ENCODE measurements around the gene ADAMTS2.

Gene ADAMTS2

GRCh38 chr5:179315356-179315890 is 29.8 kb downstream of the ADAMTS2 start:
- no peak overlapping the region for H3K4me3 ChIP-seq (ENCODE audit: severe bottlenecking)
- ATAC-seq (ENCODE audit: low read depth), result no peak
- H3K4me1 ChIP-seq (ENCODE audit: insufficient read depth, poor library complexity, severe bottlenecking), result no peaks in the 10 kb centered on the region

GRCh38 chr5:179314606-179315355 is 30.5 kb downstream of the ADAMTS2 start:
- peaks cover 8% of the 10 kb centered on the region for H3K9me3 ChIP-seq (ENCODE audit: severe bottlenecking)
- ATAC-seq (ENCODE audit: low read depth) (no peak), DNase-seq (ENCODE audit: low spot score) (peak; percentile 42)
- H3K4me1 ChIP-seq (ENCODE audit: insufficient read depth, poor library complexity, severe bottlenecking), result no peaks in the 10 kb centered on the region
- TF ChIP-seq CTCF (IDR thresholded peaks at IDR 0.05; ENCODE audit: poor library complexity, severe bottlenecking), result no peak
- no peak overlapping the region for H3K27ac ChIP-seq (ENCODE audit: poor library complexity, severe bottlenecking)
- H3K4me3 ChIP-seq (ENCODE audit: severe bottlenecking), result no peak overlapping the region
- H3K27me3 ChIP-seq (ENCODE audit: insufficient read depth, poor library complexity, severe bottlenecking), result no peaks in the 10 kb centered on the region
- no peaks in the 10 kb centered on the region for H3K36me3 ChIP-seq (ENCODE audit: low read depth)

More at GRCh38 chr5:179315356-179315890, 29.8 kb downstream of the ADAMTS2 start:
- no peak for TF ChIP-seq CTCF (IDR thresholded peaks at IDR 0.05; ENCODE audit: poor library complexity, severe bottlenecking)
- H3K9me3 ChIP-seq (ENCODE audit: severe bottlenecking), result peaks cover 5% of the 10 kb centered on the region
- DNase-seq (ENCODE audit: low spot score), result peak; percentile 52
- H3K27ac ChIP-seq (ENCODE audit: poor library complexity, severe bottlenecking), result no peak overlapping the region
- no peaks in the 10 kb centered on the region for H3K36me3 ChIP-seq (ENCODE audit: low read depth)
- H3K27me3 ChIP-seq (ENCODE audit: insufficient read depth, poor library complexity, severe bottlenecking), result no peaks in the 10 kb centered on the region

GRCh38 chr5:179313849-179314521 is 31.3 kb downstream of the ADAMTS2 start:
- Histone ChIP-seq H3K27ac (ENCODE audit: poor library complexity, severe bottlenecking) (no peak overlapping the region), H3K36me3 (ENCODE audit: low read depth) (no peaks in the 10 kb centered on the region), H3K9me3 (ENCODE audit: severe bottlenecking) (peaks cover 9% of the 10 kb centered on the region), H3K4me3 (ENCODE audit: severe bottlenecking) (no peak overlapping the region), H3K4me1 (ENCODE audit: insufficient read depth, poor library complexity, severe bottlenecking) (no peaks in the 10 kb centered on the region), H3K27me3 (ENCODE audit: insufficient read depth, poor library complexity, severe bottlenecking) (no peaks in the 10 kb centered on the region)
- no peak for TF ChIP-seq CTCF (IDR thresholded peaks at IDR 0.05; ENCODE audit: poor library complexity, severe bottlenecking)
- ATAC-seq (ENCODE audit: low read depth) (no peak), DNase-seq (ENCODE audit: low spot score) (peak; percentile 60)

GRCh38 chr5:179312557-179313235 is 32.6 kb downstream of the ADAMTS2 start:
- ATAC-seq (ENCODE audit: low read depth), result no peak
- DNase-seq (ENCODE audit: low spot score), result peak; percentile 42
- H3K27me3 ChIP-seq (ENCODE audit: insufficient read depth, poor library complexity, severe bottlenecking), result no peaks in the 10 kb centered on the region
- H3K4me1 ChIP-seq (ENCODE audit: insufficient read depth, poor library complexity, severe bottlenecking), result no peaks in the 10 kb centered on the region
- H3K4me3 ChIP-seq (ENCODE audit: severe bottlenecking), result no peak overlapping the region
- TF ChIP-seq CTCF (IDR thresholded peaks at IDR 0.05; ENCODE audit: poor library complexity, severe bottlenecking), result no peak
- H3K9me3 ChIP-seq (ENCODE audit: severe bottlenecking), result peaks cover 9% of the 10 kb centered on the region
- H3K27ac ChIP-seq (ENCODE audit: poor library complexity, severe bottlenecking), result no peak overlapping the region
- no peaks in the 10 kb centered on the region for H3K36me3 ChIP-seq (ENCODE audit: low read depth)

Measured in RWPE2 (cell line).